IMR-90 (cell line): ENCODE data around the gene SAAL1. TPM values are rescaled to one million over a fixed set of nuclear protein-coding genes. Genes with fewer than 3 reads are reported as not detected.

Source experiments
- ATAC-seq: fragments of 200-7000 bp; cut with Tn5 transposase; 2 replicates; pipeline ENCODE4 v1.9.1; 2020; ENCODE audit warnings: low read depth, mild to moderate bottlenecking, moderate library complexity
- BruUV-seq: library from RNA; stranded (reverse); fragments of 400-500 nt; replicated peaks from 2 replicates; lab custom pipeline; 2021; lab: Mats Ljungman, UMichigan
- CTCF ChIA-PET: fragments of 300-600 bp; formaldehyde crosslinking; extraction: SDS; loops from one replicate; lab custom pipeline; 2021; ENCODE audit warnings: antibody characterized with exemption; lab: Yijun Ruan, JAX
- POLR2A ChIA-PET: fragments of 300-600 bp; sonication (Branson Sonifier 250); formaldehyde crosslinking; loops from one replicate; lab custom pipeline; 2022; ENCODE audit warnings: antibody characterized with exemption; ENCODE audit not compliant: unreplicated experiment; lab: Charles Lee
- DNase-seq: peaks from one replicate; pipeline ENCODE4 v3.0.0; 2013
- H2AFZ ChIP-seq: replicated peaks from 2 replicates; pipeline ENCODE3; 2013; ENCODE audit warnings: low read length, mild to moderate bottlenecking; ENCODE audit not compliant: poor library complexity
- H2AK5ac ChIP-seq: 2 replicates; pipeline ENCODE4 v1.6.1; 2013; ENCODE audit warnings: low read depth, low read length, inconsistent platforms
- H2AK9ac ChIP-seq: replicated peaks from 2 replicates; pipeline ENCODE3; 2013; ENCODE audit warnings: mild to moderate bottlenecking, low read depth, low read length, moderate library complexity; ENCODE audit not compliant: poor library complexity
- H2BK120ac ChIP-seq: 2 replicates; pipeline ENCODE4 v1.6.1; 2013; ENCODE audit warnings: low read depth, low read length, inconsistent platforms
- H2BK15ac ChIP-seq: 3 replicates; pipeline ENCODE4 v1.6.1; 2013; ENCODE audit warnings: low read depth, low read length, inconsistent platforms
- H2BK20ac ChIP-seq: 2 replicates; pipeline ENCODE4 v1.6.1; 2013; ENCODE audit warnings: low read depth, mild to moderate bottlenecking, inconsistent platforms, low read length, moderate library complexity
- H2BK5ac ChIP-seq: 2 replicates; pipeline ENCODE4 v1.6.1; 2013; ENCODE audit warnings: mild to moderate bottlenecking, low read depth, low read length, inconsistent platforms; ENCODE audit not compliant: poor library complexity, severe bottlenecking
- H3K14ac ChIP-seq: replicated peaks from 2 replicates; pipeline ENCODE4 v1.6.1; 2013; ENCODE audit warnings: low read depth, low read length, inconsistent platforms
- H3K18ac ChIP-seq: 2 replicates; pipeline ENCODE4 v1.6.1; 2013; ENCODE audit warnings: low read depth, low read length, control low read depth
- H3K23ac ChIP-seq: 2 replicates; pipeline ENCODE4 v1.6.1; 2013; ENCODE audit warnings: low read depth, low read length, inconsistent platforms
- H3K27ac ChIP-seq: 2 replicates; pipeline ENCODE4 v1.5.1; 2013; ENCODE audit warnings: mild to moderate bottlenecking, control low read depth, low read length; ENCODE audit not compliant: insufficient read depth
- H3K27me3 ChIP-seq: 2 replicates; pipeline ENCODE4 v1.6.1; 2013; ENCODE audit warnings: low read length; ENCODE audit not compliant: control insufficient read depth, insufficient read depth
- H3K36me3 ChIP-seq: 2 replicates; pipeline ENCODE4 v1.6.1; 2013; ENCODE audit warnings: low read length, mixed read lengths; ENCODE audit not compliant: control insufficient read depth, insufficient read depth
- H3K4ac ChIP-seq: 2 replicates; pipeline ENCODE4 v1.6.1; 2013; ENCODE audit warnings: low read depth, low read length, inconsistent platforms
- H3K4me1 ChIP-seq: 2 replicates; pipeline ENCODE4 v1.6.1; 2013; ENCODE audit warnings: low read length, mixed read lengths; ENCODE audit not compliant: control insufficient read depth, insufficient read depth
- H3K4me2 ChIP-seq: 2 replicates; pipeline ENCODE4 v1.6.1; 2013; ENCODE audit warnings: low read depth, mild to moderate bottlenecking, control low read depth, low read length, moderate library complexity
- H3K4me3 ChIP-seq: 2 replicates; pipeline ENCODE4 v1.5.1; 2013; ENCODE audit warnings: low read depth, mild to moderate bottlenecking, control low read depth, low read length, moderate library complexity; ENCODE audit not compliant: insufficient read depth
- H3K56ac ChIP-seq: 2 replicates; pipeline ENCODE4 v1.6.1; 2013; ENCODE audit warnings: low read length, inconsistent platforms; ENCODE audit not compliant: insufficient read depth; ENCODE audit errors: extremely low read depth
- H3K79me1 ChIP-seq, 2 experiments: 2 replicates each; pipeline ENCODE4 v1.6.1; 2013; ENCODE audit warnings: low read length in 2 of 2, inconsistent platforms in 1 of 2, low read depth in 1 of 2
- H3K9ac ChIP-seq: 2 replicates; pipeline ENCODE4 v1.6.1; 2013; ENCODE audit warnings: low read depth, low read length, control low read depth
- H3K9me1 ChIP-seq: 2 replicates; pipeline ENCODE4 v1.6.1; 2013; ENCODE audit warnings: low read length, inconsistent platforms; ENCODE audit not compliant: insufficient read depth
- H3K9me3 ChIP-seq: 2 replicates; pipeline ENCODE4 v1.6.1; 2013; ENCODE audit warnings: low read length; ENCODE audit not compliant: control insufficient read depth, insufficient read depth
- H4K20me1 ChIP-seq: 2 replicates; pipeline ENCODE4 v1.6.1; 2013; ENCODE audit warnings: low read length, inconsistent platforms; ENCODE audit not compliant: insufficient read depth
- H4K5ac ChIP-seq: 2 replicates; pipeline ENCODE4 v1.6.1; 2013; ENCODE audit warnings: mild to moderate bottlenecking, low read depth, low read length, control low read depth
- H4K8ac ChIP-seq, 2 experiments: 2 replicates each; pipeline ENCODE4 v1.6.1; 2013; ENCODE audit warnings: low read depth in 2 of 2, low read length in 2 of 2, control low read depth in 1 of 2, inconsistent platforms in 1 of 2
- H4K91ac ChIP-seq: 2 replicates; pipeline ENCODE4 v1.6.1; 2013; ENCODE audit warnings: low read depth, low read length, inconsistent platforms; ENCODE audit not compliant: insufficient read depth
- CEBPB ChIP-seq: IDR thresholded peaks from 2 replicates; pipeline ENCODE4 v1.6.1; 2012; ENCODE audit warnings: low read depth, low read length, improper control_type of control experiment
- CHD1 ChIP-seq: IDR thresholded peaks from 2 replicates; pipeline ENCODE4 v1.6.1; 2012; ENCODE audit warnings: low read depth, low read length, improper control_type of control experiment
- ELK1 ChIP-seq: fragments of 150-350 bp; IDR thresholded peaks from 2 replicates; pipeline ENCODE4 v1.6.1; 2016; ENCODE audit warnings: low read depth, mild to moderate bottlenecking, low read length, moderate library complexity, borderline replicate concordance
- MAFK ChIP-seq: IDR thresholded peaks from 2 replicates; pipeline ENCODE4 v1.6.1; 2012; ENCODE audit warnings: low read depth, low read length, improper control_type of control experiment
- MXI1 ChIP-seq: IDR thresholded peaks from 2 replicates; pipeline ENCODE4 v1.6.1; 2012; ENCODE audit warnings: low read depth, mild to moderate bottlenecking, low read length, moderate library complexity, borderline replicate concordance
- NFE2L2 ChIP-seq: fragments of 150-350 bp; IDR thresholded peaks from 2 replicates; pipeline ENCODE4 v1.6.1; 2016; ENCODE audit warnings: low read depth, mild to moderate bottlenecking, low read length
- POLR2A ChIP-seq: IDR thresholded peaks from 2 replicates; pipeline ENCODE4 v1.6.1; 2012; ENCODE audit warnings: mild to moderate bottlenecking, low read depth, low read length
- dilution Hi-C: fragments of 300-500 bp; cut with HindIII; formaldehyde crosslinking; loops from one replicate; pipeline ENCODE4 v1.14.3; 2018; ENCODE audit warnings: low sequenced_read_pairs; ENCODE audit not compliant: unreplicated experiment
- in situ Hi-C: fragments of 300-500 bp; cut with MboI; formaldehyde crosslinking; loops from 3 replicates; pipeline ENCODE4 v1.14.3; 2019; ENCODE audit warnings: low sequenced_read_pairs, inconsistent platforms, mixed read lengths
- intact Hi-C: fragments of 100-400 bp; cut with micrococcal nuclease; formaldehyde crosslinking; loops from 2 replicates; pipeline ENCODE4 v1.10.0; 2022
- polyA plus RNA-seq, 3 experiments: library from polyadenylated mRNA; depleted of rRNA; stranded (reverse); fragments of >200 nt; gene quantifications; 2 replicates each; pipeline ENCODE4 v1.2.3, GENCODE V29; 2012; ENCODE audit warnings: low replicate concordance in 1 of 3
- total RNA-seq: library from RNA; depleted of rRNA; stranded (reverse); fragments of >200 nt; gene quantifications from 2 replicates; pipeline ENCODE4 v1.2.3, GENCODE V29; 2012
- TF ChIP-seq, protein P1 (sequence below): fragments of 150-350 bp; IDR thresholded peaks from 2 replicates; pipeline ENCODE4 v1.6.1; 2017; ENCODE audit warnings: mild to moderate bottlenecking, antibody characterized with exemption, low read length, low read depth
- TF ChIP-seq, protein P2 (sequence below): conservative IDR thresholded peaks from 2 replicates; pipeline ENCODE4 v1.5.1; 2012; ENCODE audit warnings: mild to moderate bottlenecking, low read depth, low read length, improper control_type of control experiment

The SAAL1 gene
- total and polyA plus RNA-seq, 2 of the 4 experiments (the other 2 are of a cell fraction) = 12.5 to 12.8 TPM

GRCh38 chr11:18036456-18036855, 69.4 kb downstream of the SAAL1 start:
- Histone ChIP-seq H4K5ac (no peak overlapping the region), H2AK5ac (no peak overlapping the region), H3K4me1 (no peaks in the 10 kb centered on the region), H3K23ac (no peak overlapping the region), H2AK9ac (no peak overlapping the region), H3K4me2 (no peak overlapping the region), H2BK15ac (no peak overlapping the region), H2AFZ (no peak overlapping the region), H4K20me1 (no peaks in the 10 kb centered on the region), H4K91ac (no peak overlapping the region), H3K14ac (no peak overlapping the region), H3K4me3 (no peak overlapping the region), H2BK120ac (no peak overlapping the region), H3K4ac (no peak overlapping the region), H3K27me3 (peaks cover 4% of the 10 kb centered on the region), H3K56ac (no peak overlapping the region), H2BK20ac (no peak overlapping the region), H3K27ac (no peak overlapping the region), H3K9me3 (no peaks in the 10 kb centered on the region), H3K9ac (no peak overlapping the region), H3K9me1 (no peaks in the 10 kb centered on the region), H3K79me1 (no peaks in the 10 kb centered on the region), H3K36me3 (no peaks in the 10 kb centered on the region), H4K8ac (no peak overlapping the region), H3K18ac (no peak overlapping the region), H2BK5ac (no peak overlapping the region)
- in situ Hi-C loops (no loop called here), intact Hi-C loops (no loop called here), dilution Hi-C loops (no loop called here)
- TF ChIP-seq NFE2L2 (no peak), CEBPB (no peak), ELK1 (no peak), POLR2A (no peak), MXI1 (no peak), MAFK (no peak), CHD1 (no peak)
- TF ChIP-seq, protein P1, sequence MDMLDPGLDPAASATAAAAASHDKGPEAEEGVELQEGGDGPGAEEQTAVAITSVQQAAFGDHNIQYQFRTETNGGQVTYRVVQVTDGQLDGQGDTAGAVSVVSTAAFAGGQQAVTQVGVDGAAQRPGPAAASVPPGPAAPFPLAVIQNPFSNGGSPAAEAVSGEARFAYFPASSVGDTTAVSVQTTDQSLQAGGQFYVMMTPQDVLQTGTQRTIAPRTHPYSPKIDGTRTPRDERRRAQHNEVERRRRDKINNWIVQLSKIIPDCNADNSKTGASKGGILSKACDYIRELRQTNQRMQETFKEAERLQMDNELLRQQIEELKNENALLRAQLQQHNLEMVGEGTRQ = no peak
- TF ChIP-seq, protein P2, sequence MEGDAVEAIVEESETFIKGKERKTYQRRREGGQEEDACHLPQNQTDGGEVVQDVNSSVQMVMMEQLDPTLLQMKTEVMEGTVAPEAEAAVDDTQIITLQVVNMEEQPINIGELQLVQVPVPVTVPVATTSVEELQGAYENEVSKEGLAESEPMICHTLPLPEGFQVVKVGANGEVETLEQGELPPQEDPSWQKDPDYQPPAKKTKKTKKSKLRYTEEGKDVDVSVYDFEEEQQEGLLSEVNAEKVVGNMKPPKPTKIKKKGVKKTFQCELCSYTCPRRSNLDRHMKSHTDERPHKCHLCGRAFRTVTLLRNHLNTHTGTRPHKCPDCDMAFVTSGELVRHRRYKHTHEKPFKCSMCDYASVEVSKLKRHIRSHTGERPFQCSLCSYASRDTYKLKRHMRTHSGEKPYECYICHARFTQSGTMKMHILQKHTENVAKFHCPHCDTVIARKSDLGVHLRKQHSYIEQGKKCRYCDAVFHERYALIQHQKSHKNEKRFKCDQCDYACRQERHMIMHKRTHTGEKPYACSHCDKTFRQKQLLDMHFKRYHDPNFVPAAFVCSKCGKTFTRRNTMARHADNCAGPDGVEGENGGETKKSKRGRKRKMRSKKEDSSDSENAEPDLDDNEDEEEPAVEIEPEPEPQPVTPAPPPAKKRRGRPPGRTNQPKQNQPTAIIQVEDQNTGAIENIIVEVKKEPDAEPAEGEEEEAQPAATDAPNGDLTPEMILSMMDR = no peak
- CTCF ChIA-PET = no interaction called here
- POLR2A ChIA-PET = no interaction called here
- ATAC-seq (no peak), DNase-seq (no peak)
- no TSS peak for BruUV-seq
